Mammary epithelial cell (primary cell): ENCODE data around the gene BANK1.

Experiments
- EZH2 ChIP-seq: IDR thresholded peaks from 2 replicates; pipeline ENCODE4 v1.6.1; 2012; ENCODE audit warnings: low read length, inconsistent platforms, borderline replicate concordance
- TF ChIP-seq, protein P1 (sequence below), 2 donors: IDR thresholded peaks in 1 of 2; conservative IDR thresholded peaks in 1 of 2; 2 replicates each; pipeline ENCODE4 v1.5.1; 2011 to 2012; ENCODE audit warnings: inconsistent platforms in 2 of 2, low read length in 2 of 2, mild to moderate bottlenecking in 2 of 2, control low read depth in 1 of 2, low read depth in 1 of 2; ENCODE audit not compliant: insufficient read depth in 1 of 2; ENCODE audit errors: extremely low read depth in 1 of 2

DNA sequence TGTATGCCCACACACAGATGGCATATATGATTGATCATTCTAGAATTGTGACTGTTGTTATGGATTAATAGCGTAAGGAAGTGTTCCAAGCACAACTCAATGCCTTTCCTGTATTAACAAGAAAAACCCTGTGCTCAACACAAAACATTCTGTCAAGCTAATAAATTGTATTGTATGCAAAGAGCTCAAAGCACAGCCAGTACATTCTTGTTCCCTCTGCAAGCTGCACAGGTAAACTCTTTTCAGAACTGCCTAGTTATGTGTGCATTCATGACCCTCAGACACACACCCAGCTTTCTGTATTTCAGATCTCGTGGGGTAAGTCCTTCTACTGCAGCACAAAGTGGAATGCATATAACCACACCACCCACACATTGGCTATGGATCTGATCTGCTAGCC is 34.3 kb upstream of the BANK1 start:
- TF ChIP-seq, protein P1, sequence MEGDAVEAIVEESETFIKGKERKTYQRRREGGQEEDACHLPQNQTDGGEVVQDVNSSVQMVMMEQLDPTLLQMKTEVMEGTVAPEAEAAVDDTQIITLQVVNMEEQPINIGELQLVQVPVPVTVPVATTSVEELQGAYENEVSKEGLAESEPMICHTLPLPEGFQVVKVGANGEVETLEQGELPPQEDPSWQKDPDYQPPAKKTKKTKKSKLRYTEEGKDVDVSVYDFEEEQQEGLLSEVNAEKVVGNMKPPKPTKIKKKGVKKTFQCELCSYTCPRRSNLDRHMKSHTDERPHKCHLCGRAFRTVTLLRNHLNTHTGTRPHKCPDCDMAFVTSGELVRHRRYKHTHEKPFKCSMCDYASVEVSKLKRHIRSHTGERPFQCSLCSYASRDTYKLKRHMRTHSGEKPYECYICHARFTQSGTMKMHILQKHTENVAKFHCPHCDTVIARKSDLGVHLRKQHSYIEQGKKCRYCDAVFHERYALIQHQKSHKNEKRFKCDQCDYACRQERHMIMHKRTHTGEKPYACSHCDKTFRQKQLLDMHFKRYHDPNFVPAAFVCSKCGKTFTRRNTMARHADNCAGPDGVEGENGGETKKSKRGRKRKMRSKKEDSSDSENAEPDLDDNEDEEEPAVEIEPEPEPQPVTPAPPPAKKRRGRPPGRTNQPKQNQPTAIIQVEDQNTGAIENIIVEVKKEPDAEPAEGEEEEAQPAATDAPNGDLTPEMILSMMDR (conservative IDR thresholded peaks at IDR 0.05 in 1 of 2, IDR thresholded peaks at IDR 0.05 in 1 of 2; ENCODE audit: extremely low read depth in 1 of 2, insufficient read depth in 1 of 2, low read depth in 1 of 2, low read length in 2 of 2), result no peak
- no peak for TF ChIP-seq EZH2
